HG03196 (cell line): Measurements from ENCODE around the gene CIDEC.
"Not testable (repeated sequence)": the region's sequence is repeated elsewhere in the genome, so short reads cannot be mapped to it uniquely, and the experiment has no call there.

Source experiments
- ATAC-seq: cut with Tn5 transposase; IDR thresholded peaks from one replicate; pipeline ENCODE4 v1.9.1; 2021; ENCODE audit not compliant: unreplicated experiment

CIDEC gene

DNA sequence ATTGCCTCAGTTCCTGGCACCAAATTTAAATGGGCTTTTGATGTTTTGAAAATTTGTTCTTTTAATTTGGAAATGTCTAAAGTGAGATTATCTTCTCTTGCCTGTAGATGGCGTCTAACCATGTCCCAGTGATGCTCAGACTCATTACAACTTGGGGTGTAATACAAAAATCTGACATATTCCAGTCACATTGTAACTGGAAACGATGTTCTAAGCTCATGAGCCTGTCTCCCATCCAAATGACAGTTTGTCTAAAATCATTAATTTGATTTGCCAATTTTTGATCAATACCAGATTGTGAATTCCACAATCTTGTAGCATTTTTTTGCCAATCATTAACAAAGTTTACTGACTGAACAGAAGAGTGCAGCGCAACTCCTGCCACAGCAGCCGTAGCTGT lies 31.2 kb downstream of the CIDEC start:
- ATAC-seq: not testable (repeated sequence)

DNA sequence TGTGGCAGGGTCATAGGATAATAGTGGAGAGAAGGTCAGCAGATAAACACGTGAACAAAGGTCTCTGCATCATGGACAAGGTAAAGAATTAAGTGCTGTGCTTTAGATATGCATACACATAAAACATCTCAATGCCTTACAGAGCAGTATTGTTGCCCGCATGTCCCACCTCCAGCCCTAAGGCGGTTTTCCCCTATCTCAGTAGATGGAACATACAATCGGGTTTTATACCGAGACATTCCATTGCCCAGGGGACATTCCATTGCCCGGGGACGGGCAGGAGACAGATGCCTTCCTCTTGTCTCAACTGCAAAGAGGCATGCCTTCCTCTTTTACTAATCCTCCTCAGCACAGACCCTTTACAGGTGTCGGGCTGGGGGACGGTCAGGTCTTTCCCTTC lies 32.2 kb downstream of the CIDEC start:
- ATAC-seq: not testable (repeated sequence)

DNA sequence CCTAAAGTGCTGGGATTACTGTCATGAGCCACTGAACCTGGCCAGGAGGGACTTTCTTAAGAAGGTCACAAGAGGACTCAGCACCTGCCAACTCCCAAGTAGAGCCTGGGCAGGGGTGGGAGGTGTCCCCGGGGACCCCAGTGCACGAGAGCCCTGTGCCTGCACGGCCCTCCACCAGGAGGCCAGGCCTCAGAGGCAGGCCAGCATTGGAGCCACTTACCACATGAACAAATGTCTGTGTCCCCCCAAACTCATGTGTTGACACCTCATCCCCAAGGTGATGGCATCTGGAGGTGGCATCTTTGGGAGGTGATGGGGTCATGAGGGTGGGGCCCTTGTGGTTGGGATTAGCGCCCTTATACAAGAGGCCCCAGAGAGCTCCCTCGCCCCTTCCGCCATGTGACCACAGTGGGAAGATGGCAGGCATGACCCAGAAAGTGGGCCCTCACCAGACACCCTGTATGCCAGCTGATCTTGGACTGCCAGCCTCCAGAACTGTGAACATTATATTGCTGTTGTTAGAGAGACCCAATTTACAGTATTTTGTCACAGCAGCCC lies 33.0 kb downstream of the CIDEC start:
- ATAC-seq: no peak

DNA sequence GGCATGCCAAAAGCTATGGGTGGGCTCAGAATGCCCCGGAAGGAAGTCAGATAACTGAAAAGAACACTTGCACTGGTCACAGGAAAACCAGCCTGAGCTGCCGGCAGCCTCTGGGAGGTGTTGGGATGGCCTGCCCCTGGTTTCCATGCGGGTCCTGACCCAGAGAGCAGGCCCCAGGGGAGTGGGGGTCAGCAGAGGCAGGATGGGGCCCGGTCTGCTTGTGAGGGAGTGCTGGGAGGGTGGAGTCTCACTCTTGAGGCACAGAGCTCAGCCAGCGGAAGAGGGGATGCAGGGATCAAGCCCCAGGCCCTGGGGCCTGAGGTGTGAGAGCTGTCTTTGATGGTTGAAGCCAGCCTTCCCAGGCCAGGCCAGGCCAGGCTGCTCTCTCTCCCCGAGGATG lies 33.8 kb downstream of the CIDEC start:
- ATAC-seq: no peak

DNA sequence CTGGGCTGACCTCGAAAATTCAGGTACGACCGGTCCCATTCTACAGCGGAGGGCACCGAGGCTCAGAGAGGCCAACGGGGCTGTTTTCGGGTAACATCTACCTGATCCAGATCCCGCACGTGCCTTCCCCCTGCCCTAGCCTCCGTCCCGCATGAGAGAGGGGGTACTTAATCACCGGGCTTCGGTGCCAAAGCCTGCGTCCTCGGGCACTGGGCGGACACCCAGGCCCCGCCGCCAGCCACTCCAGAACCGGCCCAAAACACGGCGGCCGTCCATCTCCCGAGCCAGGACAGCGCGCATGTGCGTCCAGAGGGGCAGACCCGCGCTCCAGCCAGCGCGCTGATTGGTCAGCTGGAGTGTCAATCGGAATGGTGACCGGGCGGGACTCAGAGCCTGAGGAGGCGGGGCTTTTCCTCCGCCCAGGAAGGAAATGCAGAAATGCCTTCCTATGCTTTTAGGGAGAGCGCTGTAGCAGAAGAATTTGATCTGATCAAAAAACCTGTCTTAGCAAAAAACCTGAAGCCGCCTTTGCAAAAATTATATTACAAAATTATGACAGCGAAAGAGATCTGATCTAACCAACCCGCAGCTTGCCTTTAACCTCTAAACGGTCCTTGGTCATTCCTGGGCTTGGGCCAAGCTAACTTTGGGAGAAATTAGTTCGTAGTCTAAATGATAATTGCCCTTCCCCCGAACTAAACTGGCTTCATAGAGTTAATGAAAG lies 36.2 kb downstream of the CIDEC start, which contains the start of gene RPUSD3:
Gene RPUSD3 (minus strand): TSS at position 294 of the 724 bp plus-strand sequence. CDS start 18 bp downstream, at position 276.
- peak; percentile 96 for ATAC-seq

DNA sequence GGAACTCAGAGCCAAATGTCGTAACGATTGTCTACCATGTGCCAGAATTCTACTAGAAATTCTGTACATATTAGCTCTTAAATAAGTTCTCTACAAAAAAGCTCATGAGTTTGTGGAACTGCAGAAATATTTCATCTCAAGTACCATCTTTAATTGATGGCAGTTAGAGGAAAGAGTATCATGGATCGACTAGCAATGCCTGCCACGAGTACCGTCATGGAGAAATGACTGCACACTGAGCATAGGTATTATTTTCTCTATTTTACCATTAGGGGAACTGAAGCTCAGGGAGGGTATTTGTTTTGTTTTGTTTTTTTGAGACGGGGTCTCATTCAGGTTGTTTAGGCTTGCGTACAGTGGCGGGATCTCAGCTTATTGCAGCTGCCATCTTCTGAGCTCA lies 39.0 kb downstream of the CIDEC start:
- ATAC-seq: no peak

DNA sequence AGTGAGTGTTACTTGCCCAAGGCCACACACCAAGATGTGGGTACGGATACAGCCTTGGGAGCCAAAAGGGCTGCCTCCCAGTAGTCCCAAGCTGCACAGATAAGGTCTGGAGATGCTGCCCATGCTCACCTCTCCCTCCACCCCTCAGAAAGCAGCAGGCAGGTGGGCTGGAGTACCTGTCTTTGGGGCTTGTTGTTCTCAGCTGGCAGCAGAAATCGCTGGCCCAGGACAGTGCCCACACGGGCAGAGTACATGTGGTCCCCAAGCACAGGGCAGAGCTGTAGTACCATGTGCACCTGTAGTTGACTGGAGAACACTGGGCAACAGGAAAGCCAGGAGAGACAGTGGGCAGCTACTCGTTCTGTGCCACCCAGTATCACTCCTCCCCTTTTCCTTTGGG lies 41.2 kb downstream of the CIDEC start:
- ATAC-seq: no peak

DNA sequence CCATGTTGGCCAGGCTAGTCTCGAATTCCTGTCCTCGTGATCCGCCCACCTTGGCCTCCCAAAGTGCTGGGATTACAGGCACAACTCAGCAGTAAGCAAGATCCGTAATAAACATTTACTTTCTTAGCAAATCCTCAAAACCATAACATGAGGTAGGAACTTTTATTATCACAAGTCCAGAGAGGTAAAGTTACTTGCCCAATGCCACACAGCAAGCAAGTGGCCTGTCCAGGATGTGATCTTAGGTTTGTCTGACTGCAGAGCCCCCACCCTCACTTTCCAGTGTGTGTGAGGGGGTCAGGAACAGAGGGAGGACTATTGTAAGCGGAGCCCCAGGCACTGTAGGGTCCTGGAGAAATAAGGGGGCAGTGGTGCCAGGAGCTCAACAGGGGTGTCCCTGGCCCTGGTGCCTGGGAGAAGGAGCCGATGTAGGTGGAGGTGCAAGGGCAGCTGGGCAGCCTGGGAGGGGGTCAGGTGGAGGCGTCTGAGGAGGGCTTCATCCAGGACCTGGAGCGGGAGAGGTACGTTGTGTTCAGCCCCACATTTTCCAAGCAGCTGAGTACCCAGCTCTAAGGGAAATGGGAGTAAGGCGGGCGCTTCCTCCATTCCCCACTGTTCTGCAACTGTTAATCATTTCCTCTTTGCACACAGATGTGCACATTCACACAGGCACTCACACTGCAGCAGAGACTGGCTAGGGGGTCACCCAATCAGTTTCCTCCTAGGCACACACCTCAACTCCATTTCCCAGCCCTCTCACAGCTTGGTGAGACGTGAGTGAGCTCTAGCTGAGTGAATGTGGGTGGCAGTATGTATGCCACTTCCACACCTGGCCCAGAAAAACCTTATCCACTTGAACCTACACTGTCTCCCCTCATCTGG lies 42.1 kb downstream of the CIDEC start:
- ATAC-seq: no peak

DNA sequence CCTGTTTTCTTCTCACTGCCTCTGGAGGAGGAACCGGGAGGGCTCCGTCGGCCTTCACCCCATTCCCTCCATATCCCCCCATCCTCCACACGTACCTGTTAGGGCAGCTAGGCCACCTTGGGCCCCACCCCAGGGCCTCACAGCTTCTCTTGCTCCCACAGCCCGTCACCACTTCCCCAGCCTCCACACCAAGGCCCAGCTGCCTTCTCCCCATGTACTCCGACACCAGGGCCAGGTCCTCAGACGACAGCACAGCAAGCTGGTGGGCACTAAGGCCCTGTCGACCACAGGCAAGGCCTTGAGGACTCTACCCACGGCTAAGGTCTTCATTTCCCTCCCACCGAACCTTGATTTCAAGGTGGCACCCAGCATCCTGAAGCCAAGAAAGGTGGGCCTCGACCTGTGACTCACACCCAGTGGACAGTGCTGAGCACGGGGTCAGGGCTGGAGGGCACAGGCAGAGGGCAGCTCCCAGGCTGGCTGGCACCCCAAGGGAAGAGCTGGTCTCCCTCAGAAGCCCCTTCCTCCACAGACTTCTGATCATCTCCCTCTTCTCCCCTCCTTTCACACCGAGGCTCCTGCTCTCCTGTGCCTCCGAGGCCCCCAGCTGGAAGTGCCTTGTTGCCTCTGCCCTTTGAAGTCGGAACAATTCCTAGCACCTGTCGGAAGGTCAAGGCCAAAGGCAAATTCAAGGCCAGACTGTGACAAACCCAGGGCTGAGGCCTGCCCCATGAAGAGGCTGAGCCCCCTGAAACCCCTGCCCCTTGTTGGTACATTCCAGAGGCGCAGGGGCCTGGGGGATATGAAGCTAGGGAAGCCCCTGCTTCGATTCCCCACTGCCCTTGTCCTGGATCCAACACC lies 45.3 kb downstream of the CIDEC start:
- ATAC-seq: no peak

DNA sequence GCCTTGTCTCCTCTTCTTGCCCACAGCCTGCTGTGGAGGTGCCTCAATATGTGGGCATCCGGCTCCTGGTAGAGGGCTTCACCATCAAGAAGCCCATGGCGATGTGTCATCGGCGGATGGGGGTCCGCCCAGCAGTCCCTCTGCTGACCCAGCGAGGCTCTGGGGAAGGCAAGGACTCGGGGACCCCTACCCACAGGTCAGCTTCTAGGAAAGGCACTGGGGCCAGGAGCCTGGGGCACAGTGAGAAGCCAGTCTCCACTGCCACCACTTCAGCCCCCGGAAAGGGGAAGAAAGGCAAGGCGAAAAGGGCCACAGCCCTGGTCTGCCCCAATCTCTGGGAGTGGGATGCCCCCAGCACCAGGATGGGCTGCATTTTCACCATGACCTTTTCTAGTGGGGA lies 47.0 kb downstream of the CIDEC start:
- no peak for ATAC-seq

DNA sequence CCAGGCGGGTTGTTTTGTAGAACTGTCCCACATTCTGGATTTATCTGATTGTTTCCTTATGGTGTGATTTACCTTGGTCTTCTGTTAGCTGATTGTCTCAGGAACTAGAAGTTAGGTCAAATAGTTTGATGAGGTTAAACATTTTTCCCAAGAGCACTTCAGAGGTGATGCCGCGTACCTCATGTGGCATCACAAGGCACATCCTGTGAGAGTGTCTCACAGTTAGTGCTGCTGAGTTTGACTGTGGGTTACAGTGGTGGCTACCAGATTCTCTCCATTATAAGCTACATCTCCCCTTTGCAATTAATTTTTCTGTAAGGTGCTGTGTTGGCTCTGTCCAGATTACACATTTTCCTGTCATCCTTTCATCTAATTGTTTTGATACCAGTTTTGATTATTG lies 48.8 kb downstream of the CIDEC start:
- ATAC-seq: no peak

DNA sequence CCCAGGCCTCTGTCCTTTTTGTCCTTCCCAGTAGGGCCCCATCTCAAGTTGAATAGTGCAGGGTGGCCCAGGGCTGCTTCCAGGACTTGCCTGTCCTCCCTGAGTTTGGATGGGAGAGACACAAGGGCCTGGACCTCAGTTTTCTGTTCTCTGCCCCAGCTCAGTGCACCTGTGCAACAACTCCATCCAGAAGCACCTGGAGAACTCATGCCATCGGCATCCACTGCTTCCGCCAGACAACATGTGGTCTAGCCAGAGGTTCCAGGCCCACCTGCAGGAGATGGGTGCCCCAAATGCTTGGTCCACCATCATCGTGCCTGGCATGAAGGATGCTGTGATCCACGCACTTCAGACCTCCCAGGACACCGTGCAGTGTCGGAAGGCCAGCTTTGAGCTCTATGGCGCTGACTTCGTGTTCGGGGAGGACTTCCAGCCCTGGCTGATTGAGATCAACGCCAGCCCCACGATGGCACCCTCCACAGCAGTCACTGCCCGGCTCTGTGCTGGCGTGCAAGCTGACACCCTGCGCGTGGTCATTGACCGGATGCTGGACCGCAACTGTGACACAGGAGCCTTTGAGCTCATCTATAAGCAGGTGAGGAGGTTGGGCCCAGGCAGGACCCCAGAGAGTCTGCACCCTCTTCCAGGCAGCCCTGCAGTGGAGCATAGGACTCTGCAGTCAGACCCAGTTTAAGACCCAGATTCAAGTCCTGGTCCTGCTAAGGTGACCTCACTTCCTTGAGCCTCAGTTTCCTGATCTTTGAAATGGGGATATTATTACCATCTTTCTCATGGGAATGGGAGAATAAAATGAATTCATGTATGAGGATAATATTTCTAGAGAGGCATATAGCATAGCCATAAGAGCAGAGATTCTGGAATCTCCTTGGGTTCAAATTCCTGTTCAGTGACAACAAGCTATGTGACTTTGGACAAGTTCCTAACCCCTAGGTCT lies 51.0 kb downstream of the CIDEC start:
- ATAC-seq: no peak

DNA sequence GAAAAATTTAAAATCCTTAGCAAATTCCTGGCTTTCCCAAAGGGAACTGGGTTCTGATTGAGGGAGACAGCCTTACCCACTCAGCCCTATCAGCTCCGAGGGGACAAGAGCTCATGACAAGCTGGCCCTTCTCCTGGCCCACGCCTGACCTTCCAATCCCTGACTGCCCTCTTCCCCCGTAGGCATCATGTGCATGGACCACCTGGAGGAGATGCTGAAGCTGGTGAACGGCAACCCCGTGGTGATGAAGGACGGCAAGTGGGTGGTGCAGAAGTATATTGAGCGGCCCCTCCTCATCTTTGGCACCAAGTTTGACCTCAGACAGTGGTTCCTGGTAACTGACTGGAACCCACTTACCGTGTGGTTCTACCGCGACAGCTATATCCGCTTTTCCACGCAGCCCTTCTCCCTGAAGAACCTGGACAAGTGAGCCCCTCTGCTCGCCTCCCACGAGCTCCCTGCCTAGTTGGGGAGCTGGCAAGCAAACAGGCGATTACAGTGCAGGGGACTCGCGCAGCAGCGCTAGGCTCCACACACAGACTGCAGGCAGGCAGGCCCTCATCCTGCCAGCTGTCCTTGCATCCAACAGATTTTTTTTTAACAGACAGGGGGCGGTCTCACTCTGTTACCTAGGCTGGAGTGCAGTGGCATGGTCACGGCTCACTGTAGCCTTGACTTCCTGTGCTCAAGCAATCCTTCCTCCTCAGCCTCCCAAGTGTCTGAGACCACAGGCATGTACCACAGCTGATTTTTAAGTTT lies 53.1 kb downstream of the CIDEC start:
- ATAC-seq: no peak

DNA sequence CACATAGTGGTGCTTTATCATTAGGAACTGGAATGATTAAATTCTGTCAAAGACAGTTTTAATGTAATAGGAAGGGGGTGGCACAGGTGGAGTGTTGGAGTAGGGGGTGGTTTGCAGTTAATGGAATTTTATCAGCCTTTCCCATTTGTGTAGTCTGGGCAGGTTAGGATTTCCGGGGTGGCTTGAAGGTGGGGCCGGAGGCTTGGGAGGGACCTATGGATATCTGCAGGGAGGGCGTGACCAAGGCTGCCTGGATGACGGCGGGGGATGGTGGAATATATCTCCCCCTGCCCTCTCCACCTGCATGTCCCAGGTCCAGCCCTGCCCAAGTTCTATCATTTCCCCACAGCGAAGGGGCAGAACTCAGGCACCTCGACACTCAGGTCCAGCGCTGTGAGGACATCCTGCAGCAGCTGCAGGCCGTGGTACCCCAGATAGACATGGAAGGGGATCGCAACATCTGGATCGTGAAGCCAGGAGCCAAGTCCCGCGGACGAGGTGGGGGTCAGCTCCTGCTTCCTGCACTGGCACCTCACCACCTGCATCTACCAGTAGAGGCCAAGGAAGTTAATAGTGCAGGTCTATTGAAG lies 54.5 kb downstream of the CIDEC start:
- no peak for ATAC-seq

DNA sequence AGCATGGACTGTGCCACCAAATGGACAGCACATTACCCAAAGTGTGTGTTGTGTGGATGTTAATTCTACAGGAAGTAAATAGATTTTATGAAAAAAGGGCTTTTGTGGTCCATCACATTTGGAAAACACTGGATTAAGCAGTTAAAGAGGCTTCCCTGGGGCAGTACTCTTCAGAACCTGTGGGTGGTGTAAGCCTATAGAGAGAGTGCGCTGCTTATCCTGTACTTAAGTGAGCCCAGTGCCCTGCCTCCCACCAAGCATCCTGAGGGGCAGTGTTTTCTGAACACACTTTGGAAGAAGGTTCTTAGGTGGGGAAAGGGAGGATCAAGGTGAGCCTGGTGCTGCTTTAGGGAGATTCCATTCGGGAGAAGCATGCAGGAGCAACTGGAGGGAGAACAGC lies 59.1 kb downstream of the CIDEC start:
- no peak for ATAC-seq

DNA sequence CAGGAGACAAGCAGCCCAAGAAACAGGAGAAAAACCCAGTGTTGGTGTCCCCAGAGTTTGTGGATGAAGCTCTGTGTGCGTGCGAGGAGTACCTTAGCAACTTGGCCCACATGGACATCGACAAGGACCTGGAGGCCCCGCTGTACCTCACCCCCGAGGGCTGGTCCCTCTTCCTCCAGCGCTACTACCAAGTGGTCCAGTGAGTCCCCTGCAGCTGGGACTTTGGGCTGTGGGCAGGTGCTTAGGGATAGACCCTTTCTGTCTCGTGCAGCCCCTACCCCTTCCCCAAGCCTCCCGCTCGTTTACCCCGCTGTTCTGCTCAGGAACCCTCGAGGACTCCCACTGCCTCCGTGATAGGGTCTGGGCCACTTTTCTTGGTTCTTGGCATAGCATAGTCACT lies 59.5 kb downstream of the CIDEC start:
- ATAC-seq: no peak

DNA sequence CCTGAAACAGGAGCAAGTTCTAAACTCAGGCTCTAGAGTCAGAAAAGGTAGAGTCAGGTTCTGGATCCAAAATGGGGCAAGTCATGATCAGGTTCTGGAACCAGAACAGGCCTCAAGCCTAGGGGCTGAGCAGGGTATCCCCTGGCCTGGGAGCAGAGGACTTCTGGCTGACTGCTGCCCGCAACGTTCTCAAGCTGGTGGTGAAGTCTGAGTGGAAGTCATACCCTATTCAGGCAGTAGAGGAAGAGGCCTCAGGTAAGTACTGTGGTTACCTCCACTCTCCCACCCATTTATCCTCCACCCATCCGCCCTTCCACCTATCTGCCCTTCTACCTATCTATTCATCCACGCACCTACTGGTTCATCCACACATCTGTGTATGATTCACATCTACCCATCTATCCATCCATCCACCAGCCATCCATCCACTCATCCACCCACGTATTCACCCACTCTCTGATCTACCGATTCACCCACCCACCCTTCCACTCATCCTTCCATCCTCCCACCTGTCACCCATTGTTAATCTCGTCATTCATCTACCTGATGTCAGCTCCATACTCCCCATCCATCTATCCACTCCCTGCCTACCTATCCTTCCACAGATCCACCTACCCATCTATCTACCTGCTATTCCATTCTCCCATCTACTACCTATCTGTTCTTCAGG lies 61.3 kb downstream of the CIDEC start:
- ATAC-seq: no peak

DNA sequence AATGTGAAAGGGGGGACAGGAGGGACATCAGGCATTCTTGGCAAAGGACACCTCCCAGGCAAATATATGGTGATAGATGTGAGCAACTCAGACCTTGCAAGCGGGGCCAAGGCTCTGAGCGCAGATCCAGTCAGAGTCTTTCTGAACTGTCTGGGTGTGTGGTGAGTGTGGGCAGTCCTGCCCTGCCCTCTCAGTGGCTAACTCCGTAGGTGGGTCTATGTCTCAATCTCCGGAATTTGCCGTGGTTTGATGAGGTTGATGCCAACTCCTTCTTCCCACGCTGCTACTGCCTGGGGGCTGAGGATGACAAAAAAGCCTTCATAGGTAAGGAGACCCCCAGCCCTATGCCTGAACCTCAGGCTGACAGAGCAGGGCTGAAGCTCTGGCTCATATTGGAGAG lies 62.6 kb downstream of the CIDEC start:
- ATAC-seq: no peak
